ENCODE measurements around the gene FBXL7. TPM values are rescaled to one million over a fixed set of nuclear protein-coding genes. Genes with fewer than 3 reads are reported as not detected.

The FBXL7 gene
- total RNA-seq, 4 donors from 2014 or later, result 2.1 to 25.6 (median 6.5) TPM

DNA sequence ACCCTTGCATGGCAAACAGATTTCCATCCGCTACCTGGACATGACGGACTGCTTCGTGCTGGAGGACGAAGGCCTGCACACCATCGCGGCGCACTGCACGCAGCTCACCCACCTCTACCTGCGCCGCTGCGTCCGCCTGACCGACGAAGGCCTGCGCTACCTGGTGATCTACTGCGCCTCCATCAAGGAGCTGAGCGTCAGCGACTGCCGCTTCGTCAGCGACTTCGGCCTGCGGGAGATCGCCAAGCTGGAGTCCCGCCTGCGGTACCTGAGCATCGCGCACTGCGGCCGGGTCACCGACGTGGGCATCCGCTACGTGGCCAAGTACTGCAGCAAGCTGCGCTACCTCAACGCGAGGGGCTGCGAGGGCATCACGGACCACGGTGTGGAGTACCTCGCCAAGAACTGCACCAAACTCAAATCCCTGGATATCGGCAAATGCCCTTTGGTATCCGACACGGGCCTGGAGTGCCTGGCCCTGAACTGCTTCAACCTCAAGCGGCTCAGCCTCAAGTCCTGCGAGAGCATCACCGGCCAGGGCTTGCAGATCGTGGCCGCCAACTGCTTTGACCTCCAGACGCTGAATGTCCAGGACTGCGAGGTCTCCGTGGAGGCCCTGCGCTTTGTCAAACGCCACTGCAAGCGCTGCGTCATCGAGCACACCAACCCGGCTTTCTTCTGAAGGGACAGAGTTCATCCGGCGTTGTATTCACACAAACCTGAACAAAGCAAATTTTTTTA, 436.7 kb downstream of the FBXL7 start:
- Histone ChIP-seq H3K27me3 (no peaks in the 10 kb centered on the region), H3K36me3 (peaks cover 0 to 7% (median 0%) of the 10 kb centered on the region in 3 donors), H3K9me3 (no peaks in the 10 kb centered on the region), H3K4me3 (no peak overlapping the region), H3K27ac (no peak overlapping the region), H3K4me1 (no peaks in the 10 kb centered on the region)
- TF ChIP-seq POLR2A (IDR thresholded peaks at IDR 0.05) (no peak), CTCF (IDR thresholded peaks at IDR 0.05) (no peak)
- DNase-seq, result no peak

GRCh38 chr5:15937708-15938107, 437.7 kb downstream of the FBXL7 start:
- Histone ChIP-seq H3K4me3 (no peak overlapping the region), H3K36me3 (peaks cover 0 to 7% (median 0%) of the 10 kb centered on the region in 3 donors), H3K4me1 (no peaks in the 10 kb centered on the region), H3K27me3 (no peaks in the 10 kb centered on the region), H3K9me3 (no peaks in the 10 kb centered on the region), H3K27ac (no peak overlapping the region)
- DNase-seq, result no peak
- TF ChIP-seq CTCF (IDR thresholded peaks at IDR 0.05) (no peak), POLR2A (IDR thresholded peaks at IDR 0.05) (no peak)

- no peak for DNase-seq
- no peaks in the 10 kb centered on the region for H3K4me1 ChIP-seq
- H3K36me3 ChIP-seq, result peaks cover 0 to 7% (median 0%) of the 10 kb centered on the region in 3 donors
- TF ChIP-seq CTCF (IDR thresholded peaks at IDR 0.05) (no peak), POLR2A (IDR thresholded peaks at IDR 0.05) (no peak)
- no peaks in the 10 kb centered on the region for H3K9me3 ChIP-seq
- no peak overlapping the region for H3K4me3 ChIP-seq
- H3K27ac ChIP-seq, result no peak overlapping the region
- H3K27me3 ChIP-seq, result no peaks in the 10 kb centered on the region
Observed at GRCh38 chr5:15938186-15938585, 438.2 kb downstream of the FBXL7 start.

DNA sequence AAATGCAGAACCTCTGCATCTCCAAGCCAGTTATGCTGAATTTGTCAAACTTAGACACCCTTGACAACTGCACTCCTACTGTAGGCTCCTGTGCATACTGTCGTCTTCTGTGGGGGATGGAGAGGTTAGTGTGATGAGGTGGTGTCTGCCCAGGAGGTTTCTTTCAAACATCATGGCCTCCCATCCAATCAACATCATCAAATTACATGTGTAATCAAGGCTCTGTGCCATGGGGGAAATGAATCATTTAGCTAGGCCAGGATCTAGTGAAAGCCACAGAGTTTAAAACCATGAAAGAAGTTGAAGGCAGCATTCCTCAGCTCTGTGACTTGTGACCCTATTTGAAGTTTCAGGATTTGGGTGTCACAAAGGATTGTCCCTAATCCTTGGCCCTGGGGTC, 439.0 kb downstream of the FBXL7 start:
- Histone ChIP-seq H3K36me3 (peaks cover 0 to 7% (median 0%) of the 10 kb centered on the region in 3 donors), H3K4me1 (no peaks in the 10 kb centered on the region), H3K9me3 (no peaks in the 10 kb centered on the region), H3K4me3 (no peak overlapping the region), H3K27me3 (no peaks in the 10 kb centered on the region), H3K27ac (no peak overlapping the region)
- TF ChIP-seq CTCF (IDR thresholded peaks at IDR 0.05), result no peak
- TF ChIP-seq POLR2A (IDR thresholded peaks at IDR 0.05), result no peak
- DNase-seq, result no peak

- Histone ChIP-seq H3K9me3 (no peaks in the 10 kb centered on the region), H3K27ac (no peak overlapping the region), H3K27me3 (no peaks in the 10 kb centered on the region), H3K4me1 (no peaks in the 10 kb centered on the region), H3K36me3 (peaks cover 0 to 7% (median 0%) of the 10 kb centered on the region in 3 donors), H3K4me3 (no peak overlapping the region)
- TF ChIP-seq CTCF (IDR thresholded peaks at IDR 0.05) (no peak), POLR2A (IDR thresholded peaks at IDR 0.05) (no peak)
- DNase-seq, result no peak
Observed at GRCh38 chr5:15940905-15941304, 440.9 kb downstream of the FBXL7 start.
